Measurements from ENCODE around the gene PARVB. TPM values are rescaled to one million over a fixed set of nuclear protein-coding genes. Genes with fewer than 3 reads are reported as not detected.

Gene PARVB
- total and polyA plus RNA-seq, 9 of the 15 experiments (the other 6 are each of a cell fraction or from before 2014, with no cell fraction given) = 1.1 to 59.2 (median 29.2) TPM

GRCh38 chr22:44023404-44024287 is 456 bp upstream of the PARVB start (continued):
- TF ChIP-seq HINFP (tag; conservative IDR thresholded peaks at IDR 0.05; ENCODE audit: low read depth) (no peak), SIX5 (IDR thresholded peaks at IDR 0.05; ENCODE audit: borderline replicate concordance in 1 of 2, insufficient read depth in 1 of 2, low read depth in 1 of 2, low read length in 2 of 2) (no peak), SMAD4 (CRISPR knock-in tag; conservative IDR thresholded peaks at IDR 0.05) (peak; percentile 67), NR2C2 (CRISPR knock-in tag; IDR thresholded peaks at IDR 0.05) (no peak), NR2C2 (tag; IDR thresholded peaks at IDR 0.05) (0 out of 2 replicates have a peak, but pooled peaks have one; percentile 22), RBBP5 (IDR thresholded peaks at IDR 0.05; ENCODE audit: borderline replicate concordance, insufficient read depth, low read length, poor library complexity, severe bottlenecking) (peak; percentile 29), NFIC (IDR thresholded peaks at IDR 0.05) (peak; percentile 39; the same call in 1 of the 2 replicates), ZNF75A (CRISPR knock-in tag; IDR thresholded peaks at IDR 0.05) (no peak), SUPT5H (IDR thresholded peaks at IDR 0.05) (peak; percentile 66), SPI1 (IDR thresholded peaks at IDR 0.05; ENCODE audit: borderline replicate concordance, low read depth, low read length) (no peak), ZNF146 (CRISPR knock-in tag; IDR thresholded peaks at IDR 0.05; ENCODE audit: unreplicated experiment) (no peak), VEZF1 (CRISPR knock-in tag; IDR thresholded peaks at IDR 0.05) (peak; percentile 77), ELF4 (CRISPR knock-in tag; IDR thresholded peaks at IDR 0.05) (no peak), KDM1A (IDR thresholded peaks at IDR 0.05) (no peak), L3MBTL2 (IDR thresholded peaks at IDR 0.05) (peak; percentile 85), ZFX (CRISPR knock-in tag; IDR thresholded peaks at IDR 0.05) (peak; percentile 93), TAF7 (tag; IDR thresholded peaks at IDR 0.05) (no peak), ASH1L (IDR thresholded peaks at IDR 0.05; ENCODE audit: borderline replicate concordance, low read depth, partially characterized antibody) (no peak), STAT5A (IDR thresholded peaks at IDR 0.05; ENCODE audit: borderline replicate concordance, low read length) (no peak)
